GM23338 (cell line): ENCODE results near the gene APCDD1L. TPM values are rescaled to one million over a fixed set of nuclear protein-coding genes. Genes with fewer than 3 reads are reported as not detected.

ENCODE experiments used
- ATAC-seq: fragments of 200-7000 bp; cut with Tn5 transposase; 3 replicates; pipeline ENCODE4 v1.9.1; 2020
- DNase-seq: peaks from one replicate; pipeline ENCODE4 v3.0.0-alpha.2; 2015; ENCODE audit warnings: low spot score
- H2AFZ ChIP-seq: fragments of 200-600 bp; sonication (generic); 2 replicates; pipeline ENCODE4 v1.8.0; 2016; ENCODE audit warnings: antibody characterized with exemption, mild to moderate bottlenecking, moderate library complexity
- H3F3A ChIP-seq: fragments of 200-600 bp; sonication (generic); replicated peaks from 2 replicates; pipeline ENCODE4 v1.8.0; 2017; ENCODE audit warnings: antibody characterized with exemption, mixed run types, low read depth
- H3K27ac ChIP-seq: fragments of 200-600 bp; sonication (generic); 2 replicates; pipeline ENCODE4 v1.6.1; 2016; ENCODE audit warnings: low read depth
- H3K27me3 ChIP-seq: fragments of 200-600 bp; sonication (generic); 2 replicates; pipeline ENCODE4 v1.8.0; 2016; ENCODE audit warnings: mild to moderate bottlenecking, mixed run types, moderate library complexity; ENCODE audit not compliant: insufficient read depth
- H3K36me3 ChIP-seq: fragments of 200-600 bp; sonication (generic); 2 replicates; pipeline ENCODE4 v1.8.0; 2016; ENCODE audit warnings: mild to moderate bottlenecking; ENCODE audit not compliant: insufficient read depth
- H3K4me1 ChIP-seq: fragments of 200-600 bp; sonication (generic); 2 replicates; pipeline ENCODE4 v1.8.0; 2016; ENCODE audit warnings: mild to moderate bottlenecking, moderate library complexity; ENCODE audit not compliant: insufficient read depth
- H3K4me2 ChIP-seq: fragments of 200-600 bp; sonication (generic); 2 replicates; pipeline ENCODE4 v1.7.1; 2017; ENCODE audit warnings: mixed run types
- H3K4me3 ChIP-seq: fragments of 200-600 bp; sonication (generic); 2 replicates; pipeline ENCODE4 v1.6.1; 2016; ENCODE audit warnings: mixed run types
- H3K79me2 ChIP-seq: fragments of 200-600 bp; sonication (generic); replicated peaks from 2 replicates; pipeline ENCODE4 v1.8.0; 2017; ENCODE audit warnings: mild to moderate bottlenecking; ENCODE audit not compliant: insufficient read depth
- H3K9me2 ChIP-seq: fragments of 200-600 bp; sonication (generic); 2 replicates; pipeline ENCODE4 v1.8.0; 2017; ENCODE audit not compliant: insufficient read depth
- H4K20me1 ChIP-seq: fragments of 200-600 bp; sonication (generic); replicated peaks from 2 replicates; pipeline ENCODE4 v1.8.0; 2017; ENCODE audit warnings: mild to moderate bottlenecking; ENCODE audit not compliant: insufficient read depth
- H3K27ac Mint-ChIP-seq: 2 replicates; pipeline ENCODE4 v1.8.0; 2020; ENCODE audit warnings: inconsistent platforms, mild to moderate bottlenecking, moderate library complexity, mixed read lengths
- H3K27me3 Mint-ChIP-seq: 3 replicates; pipeline ENCODE4 v1.8.0; 2022; ENCODE audit warnings: low read depth, mild to moderate bottlenecking, moderate library complexity, mixed read lengths, inconsistent platforms; ENCODE audit not compliant: insufficient read depth, poor library complexity
- H3K36me3 Mint-ChIP-seq: 3 replicates; pipeline ENCODE4 v1.8.0; 2021; ENCODE audit warnings: low read depth, mild to moderate bottlenecking, inconsistent platforms, moderate library complexity, mixed read lengths
- H3K4me1 Mint-ChIP-seq: 3 replicates; pipeline ENCODE4 v1.8.0; 2020; ENCODE audit warnings: mild to moderate bottlenecking, inconsistent platforms, mixed read lengths
- H3K4me3 Mint-ChIP-seq: 3 replicates; pipeline ENCODE4 v1.8.0; 2021; ENCODE audit warnings: moderate library complexity, mild to moderate bottlenecking, inconsistent platforms, mixed read lengths
- H3K9me3 Mint-ChIP-seq: 3 replicates; pipeline ENCODE4 v1.8.0; 2020; ENCODE audit warnings: moderate library complexity, mild to moderate bottlenecking, inconsistent platforms, mixed read lengths
- CTCF ChIP-seq, 2 experiments: fragments of 200-600 bp in 1 of 2; sonication (generic) in 1 of 2; conservative IDR thresholded peaks; 2 replicates each; pipeline versions ENCODE4 v1.5.1 to v1.6.1; 2016 to 2017; ENCODE audit warnings: antibody characterized with exemption in 2 of 2, low read depth in 2 of 2, mild to moderate bottlenecking in 2 of 2, moderate library complexity in 1 of 2
- EZH2 ChIP-seq: fragments of 200-600 bp; sonication (generic); IDR thresholded peaks from one replicate; pipeline ENCODE4 v1.8.0; 2017; ENCODE audit warnings: antibody characterized with exemption, mild to moderate bottlenecking, low read depth; ENCODE audit not compliant: unreplicated experiment
- EZH2phosphoT487 ChIP-seq: fragments of 200-600 bp; sonication (generic); IDR thresholded peaks from one replicate; pipeline ENCODE4 v1.8.1; 2018; ENCODE audit warnings: antibody characterized with exemption; ENCODE audit not compliant: unreplicated experiment
- JUNB ChIP-seq: IDR thresholded peaks from one replicate; pipeline ENCODE4 v1.6.1; 2016; ENCODE audit warnings: antibody characterized with exemption; ENCODE audit not compliant: unreplicated experiment
- NANOG ChIP-seq: IDR thresholded peaks from 2 replicates; pipeline ENCODE4 v1.6.1; 2016; ENCODE audit warnings: antibody characterized with exemption, borderline replicate concordance
- POLR2AphosphoS5 ChIP-seq: IDR thresholded peaks from 2 replicates; pipeline ENCODE4 v1.6.1; 2016; ENCODE audit warnings: antibody characterized with exemption, low read depth
- REST ChIP-seq: IDR thresholded peaks from one replicate; pipeline ENCODE4 v1.6.1; 2018; ENCODE audit warnings: antibody characterized with exemption; ENCODE audit not compliant: unreplicated experiment
- STAT1 ChIP-seq: IDR thresholded peaks from one replicate; pipeline ENCODE4 v1.6.1; 2016; ENCODE audit warnings: antibody characterized with exemption; ENCODE audit not compliant: unreplicated experiment
- ZNF114 ChIP-seq: fragments of 250-450 bp; sonication (Bioruptor Pico); IDR thresholded peaks from 2 replicates; pipeline ENCODE4 v1.5.0; 2020; ENCODE audit warnings: mild to moderate bottlenecking, moderate library complexity
- ZNF331 ChIP-seq: fragments of 250-450 bp; sonication (Bioruptor Pico); IDR thresholded peaks from 2 replicates; pipeline ENCODE4 v1.5.0; 2020; ENCODE audit warnings: low read depth, mild to moderate bottlenecking, moderate library complexity
- ZNF462 ChIP-seq: fragments of 250-450 bp; sonication (Bioruptor Pico); IDR thresholded peaks from 2 replicates; pipeline ENCODE4 v1.5.0; 2020; ENCODE audit warnings: mild to moderate bottlenecking, moderate library complexity
- polyA plus RNA-seq: library from polyadenylated mRNA; unstranded; fragments of >200 nt; fragmentation: Nextera tagmentation; extraction: Ambion mirVana; gene quantifications from 2 replicates; pipeline ENCODE4 v1.2.1, GENCODE V29; 2016
- total RNA-seq: library from RNA; depleted of rRNA; stranded (reverse); fragments of >200 nt; shearing (Covaris generic); gene quantifications from 2 replicates; pipeline ENCODE4 v1.2.3, GENCODE V29; 2014

The APCDD1L gene
- total and polyA plus RNA-seq, 2 experiments from 2014 or later = 1.8 to 4.6 TPM

- TF ChIP-seq POLR2AphosphoS5 (no peak), EZH2phosphoT487 (no peak), ZNF331 (CRISPR knock-in tag) (no peak), STAT1 (no peak), NANOG (no peak), CTCF (conservative IDR thresholded peaks at IDR 0.05; ENCODE audit: low read depth in 2 of 2) (no peak)
These were observed 76.0 kb downstream of the APCDD1L start (continued) for GRCh38 chr20:58438970-58439808.

GRCh38 chr20:58436868-58437645 is 78.1 kb downstream of the APCDD1L start:
- Histone ChIP-seq H3K79me2 (peaks cover 75% of the 10 kb centered on the region), H3F3A (no peaks in the 10 kb centered on the region), H3K9me2 (no peaks in the 10 kb centered on the region), H3K4me3 (no peak overlapping the region), H2AFZ (no peak overlapping the region), H3K27ac (no peak overlapping the region), H4K20me1 (no peaks in the 10 kb centered on the region; the same call in 1 of the 2 replicates), H3K27me3 (no peaks in the 10 kb centered on the region), H3K36me3 (no peaks in the 10 kb centered on the region), H3K4me2 (no peak overlapping the region), H3K4me1 (peaks cover 40% of the 10 kb centered on the region)
- H3K27me3 Mint-ChIP-seq = peaks cover 6% of the 10 kb centered on the region
- no peaks in the 10 kb centered on the region for H3K9me3 Mint-ChIP-seq
- DNase-seq (no peak), ATAC-seq (no peak)
- H3K36me3 Mint-ChIP-seq = peaks cover 20% of the 10 kb centered on the region; the same call in 2 of the 3 replicates
- no peak overlapping the region for H3K27ac Mint-ChIP-seq
- H3K4me1 Mint-ChIP-seq = peaks cover 58% of the 10 kb centered on the region
- no peak overlapping the region for H3K4me3 Mint-ChIP-seq
- TF ChIP-seq EZH2 (no peak), POLR2AphosphoS5 (no peak), STAT1 (no peak), NANOG (no peak), EZH2phosphoT487 (no peak), JUNB (no peak), ZNF331 (CRISPR knock-in tag) (no peak), ZNF462 (no peak), ZNF114 (CRISPR knock-in tag) (no peak), REST (no peak)
